HG03175 (cell line): ENCODE data around the gene HNRNPL.
A peak's percentile ranks its signal among the peaks of the same experiment; 100 is the strongest.
"Not testable (repeated sequence)": the region's sequence is repeated elsewhere in the genome, so short reads cannot be mapped to it uniquely, and the experiment has no call there.

Experiments
- ATAC-seq: cut with Tn5 transposase; IDR thresholded peaks from one replicate; pipeline ENCODE4 v1.9.1; 2021; ENCODE audit warnings: mild to moderate bottlenecking, moderate library complexity; ENCODE audit not compliant: unreplicated experiment

Gene HNRNPL

DNA sequence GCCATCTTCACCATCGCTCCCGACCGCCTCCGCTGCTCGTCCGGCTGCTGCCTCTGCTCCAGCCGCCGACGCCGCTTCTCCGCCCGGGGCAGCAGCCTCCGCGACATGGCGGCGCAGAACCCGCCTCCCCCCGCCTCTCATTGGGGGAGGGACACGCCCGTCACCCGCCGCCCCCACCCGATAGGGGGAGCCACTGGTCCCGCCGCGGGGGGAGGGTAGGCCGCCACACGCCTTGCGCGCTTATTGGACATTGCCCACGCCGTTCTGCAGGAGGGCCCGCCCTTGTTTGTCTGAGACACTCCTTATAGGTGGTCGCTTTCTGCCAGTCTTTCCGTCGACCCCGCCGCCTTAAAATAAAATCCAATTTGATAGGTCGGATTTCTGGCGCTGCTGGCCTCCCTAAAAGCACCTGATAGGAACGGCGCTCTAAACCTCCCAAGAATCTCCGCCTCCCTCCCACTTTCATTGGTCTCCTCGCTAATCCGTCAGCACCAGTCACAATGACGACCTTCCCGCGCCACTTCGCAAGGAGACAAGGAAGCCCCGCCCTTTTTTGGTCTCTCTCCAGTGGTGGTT lies at the start of gene HNRNPL:
TSS of gene HNRNPL (minus strand) at position 127 of the 576 bp plus-strand sequence. CDS start at position 107, 20 bp downstream.
- peak; percentile 57 for ATAC-seq

DNA sequence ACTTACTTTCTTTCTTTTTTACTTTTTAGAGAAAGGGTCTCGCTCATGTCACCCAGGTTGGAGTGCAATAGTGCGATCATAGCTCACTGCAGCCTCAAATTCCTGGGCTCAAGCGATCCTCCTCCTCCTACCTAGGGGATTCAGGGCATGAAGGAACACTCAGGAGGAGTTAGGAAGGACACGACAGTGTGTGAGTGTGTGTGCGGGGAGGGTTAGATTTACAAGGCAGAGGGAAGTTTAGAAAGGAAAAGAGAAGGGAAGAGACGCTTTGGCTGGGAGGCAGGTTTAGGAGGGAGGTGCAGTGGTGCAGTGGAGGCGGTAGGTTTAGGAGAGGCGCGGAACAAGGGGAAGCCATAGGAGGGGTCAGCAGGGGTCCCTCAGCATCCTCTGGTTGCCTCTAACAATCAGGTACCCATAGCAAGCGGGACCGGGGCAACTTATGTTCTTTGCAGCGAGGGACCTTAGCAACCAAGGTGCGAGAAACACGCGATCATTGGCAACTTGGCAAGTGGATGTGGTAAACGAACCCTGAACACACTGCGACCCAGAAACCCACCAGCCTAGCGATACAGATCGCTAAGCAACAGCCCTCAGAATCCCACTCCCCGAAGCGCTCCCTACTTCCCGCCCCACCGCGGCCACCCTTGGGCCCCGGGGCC lies 49.1 kb upstream of the HNRNPL start:
- no peak for ATAC-seq

DNA sequence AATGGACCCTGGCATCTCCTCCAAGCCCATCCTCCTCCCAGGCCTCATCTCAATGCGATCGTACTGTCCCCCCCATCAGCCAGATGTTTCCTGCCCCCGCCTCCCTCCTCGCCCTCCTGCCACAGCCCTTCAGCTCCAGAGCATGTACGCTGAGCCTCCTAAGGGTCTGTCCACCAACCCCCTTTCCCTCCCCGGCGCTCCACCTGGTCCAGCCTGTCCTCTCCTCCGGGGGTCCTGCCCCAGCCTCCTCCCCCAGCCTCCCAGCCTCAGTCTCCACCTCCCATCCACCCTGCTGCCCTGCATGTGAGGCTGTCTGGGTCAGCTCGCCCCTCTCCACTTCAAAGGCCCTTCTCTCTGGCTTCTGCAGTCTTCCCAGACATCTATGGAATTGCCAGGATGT lies 45.2 kb upstream of the HNRNPL start:
- ATAC-seq = no peak

DNA sequence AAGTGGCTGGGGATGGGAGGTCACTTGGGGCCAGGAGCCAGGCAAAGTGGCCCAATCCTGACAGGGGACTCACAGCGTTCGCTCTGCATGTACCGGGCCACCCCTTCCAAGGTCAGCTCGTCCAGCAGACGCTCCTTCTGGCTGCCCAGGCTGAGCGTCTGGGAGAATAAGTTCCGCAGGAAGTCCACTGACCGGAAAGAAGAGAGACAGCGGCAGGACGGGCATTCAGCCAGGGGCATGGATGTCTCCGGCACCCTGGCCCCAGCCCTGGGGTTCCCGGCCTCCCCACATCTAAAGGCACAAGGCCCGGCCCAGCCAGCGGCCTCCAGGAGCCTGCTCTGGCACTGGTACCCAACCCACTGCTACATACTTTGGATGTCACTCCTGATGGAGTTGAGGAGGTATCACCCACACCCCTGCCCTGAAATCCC lies 43.6 kb upstream of the HNRNPL start:
- no peak for ATAC-seq

DNA sequence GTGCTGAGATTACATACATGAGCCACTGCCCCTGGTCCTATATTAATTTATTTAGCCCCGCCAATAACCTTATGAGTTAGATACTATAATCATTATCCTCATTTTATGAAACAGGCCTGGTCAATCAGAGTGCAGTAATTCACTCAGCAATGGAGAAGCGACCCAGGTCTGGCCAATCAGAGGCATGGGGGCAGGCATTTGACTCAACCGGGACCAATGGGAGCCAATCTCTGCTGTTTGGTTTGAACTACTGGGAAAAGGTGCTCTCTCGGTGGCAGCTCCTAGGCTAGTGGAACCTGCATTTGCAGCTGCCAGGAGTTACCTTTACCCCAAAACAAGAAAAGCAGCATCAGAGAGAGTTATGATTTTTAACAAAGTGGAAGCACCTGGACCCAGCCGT lies 43.1 kb upstream of the HNRNPL start:
- no peak for ATAC-seq

DNA sequence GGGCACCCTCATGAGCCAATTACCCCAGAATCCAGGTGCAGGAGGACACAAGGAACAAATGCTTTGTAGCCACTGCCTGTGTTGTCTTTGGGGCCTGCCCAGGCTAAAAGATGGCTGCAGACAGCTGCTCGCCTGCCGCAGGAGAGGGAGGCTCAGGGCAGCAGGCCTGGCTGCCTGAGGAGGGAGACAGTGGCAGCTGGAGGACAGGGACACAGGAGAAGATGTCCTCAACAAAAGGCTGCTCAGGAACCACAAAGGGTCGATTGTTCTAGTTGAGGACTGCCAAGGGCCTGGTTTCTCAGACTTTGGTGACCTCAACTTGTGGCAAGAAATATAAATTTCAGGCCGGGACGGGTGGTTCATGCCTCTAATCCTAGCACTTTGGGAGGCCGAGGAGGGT lies 42.0 kb upstream of the HNRNPL start:
- no peak for ATAC-seq

DNA sequence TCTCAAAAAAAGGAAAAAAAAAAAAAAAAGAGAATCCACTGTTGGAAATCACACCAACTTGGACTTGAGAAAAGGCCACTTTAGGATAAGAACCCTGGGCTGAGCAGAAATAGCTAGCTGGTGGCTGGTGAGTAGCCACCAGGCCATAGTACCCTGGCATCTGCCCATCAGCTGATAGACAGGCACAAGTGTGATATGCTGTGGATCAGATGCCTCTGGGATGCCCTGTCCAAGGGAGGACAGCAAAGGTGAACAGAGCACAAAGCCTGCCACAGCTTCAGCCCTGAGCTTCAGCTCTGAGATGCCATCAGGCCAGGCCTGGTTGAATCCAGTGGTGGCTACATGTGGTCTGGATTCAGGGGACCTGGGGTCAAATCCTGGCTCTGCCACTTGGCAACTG lies 40.9 kb upstream of the HNRNPL start:
- no peak for ATAC-seq

DNA sequence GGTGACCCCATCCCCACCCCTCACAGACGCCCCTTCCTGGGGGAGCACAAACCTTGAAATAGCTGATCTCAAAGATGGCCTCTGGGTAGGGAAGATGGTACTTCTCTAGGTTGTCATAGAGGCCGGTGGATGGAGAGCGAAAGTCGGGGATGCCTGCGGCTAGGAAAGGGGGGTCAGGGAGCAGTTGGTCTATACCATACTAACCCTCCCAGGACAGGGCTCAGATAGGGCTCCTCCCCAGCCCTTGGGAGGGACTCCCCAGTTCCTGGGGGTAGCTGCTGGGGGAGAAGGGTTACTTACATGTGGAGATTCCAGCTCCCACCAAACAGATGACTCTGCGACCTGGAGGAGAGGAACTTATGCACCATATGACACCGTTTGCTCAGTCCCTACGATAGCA lies 40.0 kb upstream of the HNRNPL start:
- ATAC-seq = no peak

DNA sequence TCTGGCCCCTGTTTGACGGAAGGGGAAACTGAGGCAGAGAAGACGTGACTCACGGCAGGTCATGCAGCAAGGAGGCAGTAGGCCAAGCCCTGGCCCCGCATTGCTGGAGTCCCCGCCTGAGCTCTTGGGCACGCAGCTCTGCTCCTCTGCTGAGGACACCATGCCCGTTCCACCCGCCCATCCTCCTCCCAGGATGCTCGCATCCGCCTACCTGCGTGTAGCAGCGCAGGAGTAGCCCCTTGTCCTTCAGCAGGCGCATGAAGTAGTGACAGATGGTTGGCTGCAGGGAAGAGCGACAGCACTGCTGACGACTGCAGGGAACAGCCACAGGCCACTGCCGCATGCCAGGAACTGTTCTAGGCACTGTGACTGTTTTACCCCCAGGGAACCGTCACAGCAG lies 39.1 kb upstream of the HNRNPL start:
- no peak for ATAC-seq

DNA sequence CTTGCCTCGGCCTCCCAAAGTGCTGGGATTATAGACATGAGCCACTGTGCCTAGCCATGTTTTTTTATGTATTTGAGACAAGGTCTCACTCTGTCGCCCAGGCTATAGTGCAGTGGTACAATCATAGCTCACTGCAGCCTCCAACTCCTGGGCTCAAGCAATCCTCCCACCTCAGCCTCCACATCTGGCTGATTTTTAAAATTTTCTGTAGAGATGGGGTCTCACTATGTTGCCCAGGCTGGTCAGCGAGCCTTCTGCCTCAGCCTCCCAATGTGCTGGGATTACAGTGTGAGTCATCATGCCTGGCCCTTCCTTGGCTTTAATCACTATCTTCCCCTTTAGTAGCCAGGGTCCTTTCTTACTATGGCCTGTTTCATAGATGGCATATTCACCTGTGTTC lies 34.9 kb upstream of the HNRNPL start:
- ATAC-seq = not testable (repeated sequence)

DNA sequence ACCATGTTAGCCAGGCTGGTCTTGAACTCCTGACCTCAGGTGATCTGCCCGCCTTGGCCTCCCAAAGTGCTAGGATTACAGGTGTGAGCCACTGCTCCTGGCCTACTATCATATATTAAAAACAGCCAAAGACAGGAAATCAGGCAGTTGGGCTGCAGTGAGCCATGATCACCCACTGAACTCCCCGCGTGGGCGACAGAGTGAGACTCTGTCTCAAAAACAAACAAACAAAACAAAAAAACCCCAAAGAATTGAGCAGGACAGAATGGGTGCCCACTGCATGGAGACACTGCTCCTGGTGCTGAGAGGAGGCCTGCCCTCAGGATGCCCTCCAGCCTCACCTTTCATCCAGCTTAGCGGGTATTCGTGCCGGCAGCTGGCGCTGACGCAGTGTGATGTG lies 33.5 kb upstream of the HNRNPL start:
- ATAC-seq = no peak

DNA sequence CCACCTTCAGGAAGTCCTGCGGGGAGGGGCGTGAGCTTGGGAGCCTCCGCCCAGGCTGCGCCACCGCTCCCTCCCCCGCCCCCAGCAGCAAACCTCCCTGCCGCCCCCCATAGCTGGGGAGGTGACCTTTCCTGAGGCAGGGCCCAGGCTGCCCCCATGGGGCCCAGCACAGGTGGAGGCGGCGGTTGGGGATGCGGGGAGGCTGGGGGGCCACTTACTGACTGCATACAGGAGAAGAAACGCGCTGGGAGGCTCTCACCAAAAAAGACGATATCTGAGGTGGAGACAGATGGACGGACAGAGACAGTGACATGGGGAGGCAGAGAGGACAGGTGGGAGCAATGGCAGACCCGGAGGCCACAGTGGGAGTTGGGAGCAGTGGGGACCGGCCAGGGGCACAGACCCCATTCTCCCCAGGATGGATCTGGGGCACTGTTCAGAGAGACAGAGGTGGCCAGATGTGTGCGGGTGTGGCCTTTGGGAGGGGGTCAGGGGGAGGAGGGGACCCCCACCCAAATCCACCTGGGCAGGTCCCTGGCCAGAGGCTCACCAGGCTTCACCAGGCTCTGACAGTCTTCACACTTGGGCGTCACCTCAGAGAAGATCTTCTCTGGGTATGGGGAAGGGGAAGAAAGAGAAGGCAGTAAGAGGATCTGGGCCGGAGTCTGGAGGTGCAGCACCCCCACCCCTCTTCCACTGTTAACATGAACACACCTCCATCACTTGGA lies 31.3 kb upstream of the HNRNPL start:
- no peak for ATAC-seq

DNA sequence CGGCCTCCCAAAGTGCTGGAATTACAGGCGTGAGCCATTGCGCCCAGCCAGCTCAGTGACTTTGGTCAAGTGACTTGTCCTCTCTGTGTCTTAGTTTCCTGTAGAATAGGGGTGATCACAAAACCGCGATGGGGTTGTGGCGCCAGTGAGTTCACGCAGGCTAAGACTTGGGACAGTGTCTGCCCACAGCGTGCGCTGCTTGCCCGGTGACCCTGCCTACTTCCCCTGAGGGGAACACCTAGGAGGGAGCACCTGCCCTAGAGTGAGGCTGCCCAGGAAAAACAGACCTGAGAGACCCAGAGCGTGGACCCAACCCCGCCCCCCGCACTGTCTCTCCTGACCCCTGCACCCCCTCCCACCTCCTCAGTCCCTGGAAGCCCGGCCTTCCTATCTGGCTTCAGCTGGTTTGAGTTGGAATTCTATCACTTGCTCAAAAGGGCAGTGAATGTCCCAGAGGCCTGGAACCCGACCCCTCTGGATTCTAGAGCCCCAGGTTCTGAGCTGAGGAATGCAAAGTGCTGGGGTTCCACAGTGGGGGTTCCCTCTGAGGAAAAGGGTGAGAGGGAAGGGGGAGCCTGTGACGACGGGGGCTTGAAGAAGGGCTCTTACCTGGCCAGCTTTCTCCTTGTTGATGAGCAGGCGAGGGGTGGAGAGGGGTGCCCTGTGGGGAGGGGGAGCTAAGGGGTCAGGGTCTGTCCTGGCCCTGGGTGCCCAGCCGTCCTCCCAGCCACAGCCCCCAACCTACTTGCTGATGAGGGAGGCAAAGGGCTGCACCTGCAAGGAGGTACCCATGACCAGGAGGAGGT lies 30.5 kb upstream of the HNRNPL start:
- ATAC-seq = no peak

DNA sequence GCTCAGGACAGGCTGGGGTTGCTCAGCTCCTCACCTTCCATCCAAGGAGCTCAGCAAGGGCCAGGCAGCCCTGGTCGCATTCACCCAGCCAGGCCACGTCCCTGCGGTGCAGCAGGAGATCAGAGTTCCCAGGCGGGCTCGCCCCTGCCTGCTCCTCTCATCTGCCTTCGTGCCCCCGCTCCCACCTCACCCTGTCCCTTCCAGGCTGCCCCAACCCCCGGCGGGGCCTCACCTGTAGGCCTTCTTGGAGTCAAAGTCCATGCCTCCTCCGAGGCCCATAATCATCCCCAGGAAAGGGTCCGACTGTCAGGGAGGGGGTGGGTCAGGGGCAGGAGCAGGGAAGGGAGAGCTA lies 29.6 kb upstream of the HNRNPL start:
- no peak for ATAC-seq

DNA sequence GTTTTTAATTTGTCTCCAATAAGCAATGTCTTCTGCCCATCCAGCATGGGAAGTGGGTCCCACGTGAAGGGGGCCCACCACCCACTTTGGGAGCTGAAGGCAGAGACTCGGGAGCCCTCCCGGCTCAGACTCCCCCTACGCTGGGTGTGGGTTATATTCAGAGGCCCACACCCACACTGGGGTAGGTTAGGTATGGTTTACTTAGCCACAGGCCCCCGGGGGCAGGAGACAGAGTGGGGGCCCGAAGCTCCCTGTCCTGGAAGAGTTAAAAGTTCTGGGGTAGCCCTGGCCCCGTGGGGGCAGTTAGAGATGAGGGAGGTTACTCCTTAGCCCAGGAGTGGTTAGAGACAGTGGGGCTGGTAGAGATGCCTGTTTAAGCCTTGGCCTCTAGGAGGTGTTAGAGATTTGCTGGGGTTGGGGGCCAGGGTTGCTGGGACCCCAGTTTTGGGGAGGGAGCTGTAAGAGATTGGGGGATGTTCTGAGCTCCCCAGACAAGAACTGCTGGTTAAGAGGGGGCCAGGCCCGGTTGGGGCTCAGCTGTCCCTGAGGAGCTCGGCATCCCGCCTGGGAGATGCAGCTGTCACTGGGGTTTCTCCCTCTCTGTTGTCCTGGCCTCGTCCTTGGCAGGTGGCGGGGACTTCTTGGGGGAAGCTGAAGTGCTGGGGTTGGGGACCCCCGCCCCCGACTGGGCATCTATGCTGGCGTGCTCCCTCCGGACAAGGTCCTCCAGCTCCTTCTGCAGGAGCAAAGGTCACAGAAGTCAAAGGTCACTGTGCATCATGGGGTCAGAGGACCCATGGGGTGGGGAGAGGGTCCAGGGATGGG lies 29.0 kb upstream of the HNRNPL start:
- ATAC-seq = no peak

DNA sequence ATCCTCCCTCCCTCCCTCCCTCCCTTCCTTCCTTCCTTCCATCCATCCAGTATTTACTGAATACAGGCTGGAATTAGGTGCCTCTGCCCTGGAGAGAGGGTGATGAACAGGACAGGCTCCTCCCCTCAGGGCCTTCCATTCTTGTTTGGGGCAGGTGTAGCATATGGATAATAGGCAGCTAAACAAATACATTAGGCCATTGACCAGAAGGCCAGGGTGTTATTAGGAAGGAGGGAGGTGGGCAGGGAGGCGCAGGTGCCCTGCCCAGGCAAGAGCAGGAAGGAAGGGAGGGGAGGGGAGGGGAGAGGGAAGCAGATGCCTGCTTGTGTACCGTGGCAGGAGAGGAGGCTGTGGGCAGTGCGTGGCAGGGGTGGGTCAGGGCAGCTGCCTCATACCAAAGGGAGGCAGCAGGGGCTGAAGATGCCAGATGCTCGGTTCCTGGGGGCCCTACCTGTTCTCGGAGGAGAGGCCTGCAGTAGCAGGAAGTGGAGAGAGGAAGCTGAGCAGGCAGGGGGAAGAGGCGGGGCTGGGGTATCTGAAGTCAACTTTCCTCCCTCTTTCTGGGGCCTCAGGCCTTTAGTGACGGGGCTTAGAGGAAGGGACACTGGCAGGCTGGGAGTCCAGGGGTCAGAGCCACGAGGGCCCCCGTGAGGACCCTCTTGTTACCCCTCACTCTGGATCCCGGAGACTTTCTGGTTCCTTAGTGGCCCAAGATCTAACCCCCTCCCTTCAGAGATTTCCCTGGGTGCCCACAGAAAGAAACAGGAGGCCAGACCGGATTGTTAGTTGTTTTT lies 28.2 kb upstream of the HNRNPL start, which contains the start of gene RINL:
TSS of gene RINL (minus strand) at position 495 of the 794 bp plus-strand sequence. CDS start 1,533 bp downstream, outside the sequence.
- ATAC-seq = no peak

DNA sequence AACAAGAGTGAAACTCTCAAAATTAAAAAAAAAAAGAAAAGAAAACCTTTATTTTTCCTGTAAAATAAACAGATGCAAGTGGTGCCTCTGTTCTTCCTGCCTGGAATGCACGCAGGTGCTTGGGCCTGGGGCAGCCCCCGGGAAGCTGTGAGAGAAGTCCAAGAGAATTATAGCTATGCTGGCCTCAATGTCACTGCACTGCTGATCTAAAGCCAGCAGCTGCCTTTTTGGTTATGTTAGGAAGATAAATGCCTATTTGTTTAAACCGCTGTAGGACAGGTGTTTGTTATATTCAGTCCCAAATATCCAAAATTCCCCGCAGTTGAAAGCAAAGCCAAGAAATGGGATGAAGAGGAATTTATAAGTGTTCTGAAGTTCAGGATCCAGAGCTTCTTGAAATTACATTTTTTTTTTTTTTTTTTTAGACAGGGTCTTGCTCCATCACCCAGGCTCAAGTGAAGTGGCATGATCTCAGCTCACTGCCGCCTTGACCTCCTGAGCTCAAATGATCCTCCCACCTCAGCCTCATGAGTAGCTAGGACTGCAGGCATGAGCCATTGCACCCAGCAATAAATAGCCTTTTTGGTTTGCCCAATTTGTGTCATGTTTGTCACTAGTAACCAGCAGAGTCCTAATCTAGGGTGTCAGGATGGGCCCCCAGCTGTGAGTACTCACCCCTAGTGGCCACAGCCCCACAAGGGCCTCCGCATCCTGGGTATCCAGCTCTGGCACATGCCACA lies 26.0 kb upstream of the HNRNPL start:
- no peak for ATAC-seq

DNA sequence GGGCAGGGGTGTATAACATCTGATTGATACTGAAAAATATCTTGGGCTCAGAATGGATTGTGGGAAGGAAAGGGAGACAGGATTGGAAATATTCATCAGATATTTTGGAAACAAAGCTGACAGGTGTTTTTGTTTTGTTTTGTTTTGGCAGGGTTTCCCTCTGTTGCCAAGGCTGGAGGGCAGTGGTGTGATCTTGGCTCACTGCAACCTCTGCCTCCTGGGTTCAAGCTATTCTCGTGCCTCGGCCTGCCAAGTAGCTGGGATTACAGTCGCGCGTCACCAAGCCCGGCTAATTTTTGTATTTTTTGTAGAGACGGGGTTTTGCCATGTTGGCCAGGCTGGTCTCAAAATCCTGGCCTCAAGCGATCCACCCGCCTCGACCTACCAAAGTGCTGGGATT lies 23.6 kb upstream of the HNRNPL start:
- not testable (repeated sequence) for ATAC-seq

DNA sequence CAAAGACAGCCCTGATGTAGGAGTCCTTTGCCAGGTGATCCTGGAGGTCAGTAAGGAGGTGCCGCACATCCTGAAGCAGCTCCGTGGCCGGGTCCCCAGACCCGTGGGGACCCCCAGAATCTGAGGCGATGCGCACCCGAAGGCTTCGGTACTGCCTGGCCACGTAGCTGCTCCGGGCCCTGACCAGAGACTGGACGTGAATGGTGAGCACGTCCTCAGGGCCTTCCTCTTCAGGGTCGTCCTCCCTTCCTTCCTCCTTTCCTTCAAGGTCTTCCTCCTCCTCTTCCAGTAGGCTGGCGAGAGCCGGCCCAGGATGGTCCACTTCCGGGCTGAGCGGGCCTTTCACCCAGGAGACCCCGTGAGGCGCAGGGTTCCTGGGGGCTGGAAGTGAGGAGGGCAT lies 20.8 kb upstream of the HNRNPL start:
- no peak for ATAC-seq
